ENCODE measurements around the gene FARS2.

Gene FARS2

GRCh38 chr6:5657684-5658430 is 396.5 kb downstream of the FARS2 start:
- TF ChIP-seq CTCF (IDR thresholded peaks at IDR 0.05; ENCODE audit: low read depth, low read length): no peak
- no peak for TF ChIP-seq POLR2A (IDR thresholded peaks at IDR 0.05; ENCODE audit: extremely low read depth, insufficient read length)
- peak; percentile 30; the same call in 1 of the 2 replicates for TF ChIP-seq MYC (IDR thresholded peaks at IDR 0.05; ENCODE audit: low read depth, low read length)
- TF ChIP-seq, protein P1, sequence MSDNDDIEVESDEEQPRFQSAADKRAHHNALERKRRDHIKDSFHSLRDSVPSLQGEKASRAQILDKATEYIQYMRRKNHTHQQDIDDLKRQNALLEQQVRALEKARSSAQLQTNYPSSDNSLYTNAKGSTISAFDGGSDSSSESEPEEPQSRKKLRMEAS (IDR thresholded peaks at IDR 0.05; ENCODE audit: low read depth, low read length): 0 out of 2 replicates have a peak, but pooled peaks have one; percentile 11
- DNase-seq (ENCODE audit: low read depth): peak; percentile 91
- H3K4me3 ChIP-seq (ENCODE audit: low read depth, low read length): peak overlapping the region; percentile 47

DNA sequence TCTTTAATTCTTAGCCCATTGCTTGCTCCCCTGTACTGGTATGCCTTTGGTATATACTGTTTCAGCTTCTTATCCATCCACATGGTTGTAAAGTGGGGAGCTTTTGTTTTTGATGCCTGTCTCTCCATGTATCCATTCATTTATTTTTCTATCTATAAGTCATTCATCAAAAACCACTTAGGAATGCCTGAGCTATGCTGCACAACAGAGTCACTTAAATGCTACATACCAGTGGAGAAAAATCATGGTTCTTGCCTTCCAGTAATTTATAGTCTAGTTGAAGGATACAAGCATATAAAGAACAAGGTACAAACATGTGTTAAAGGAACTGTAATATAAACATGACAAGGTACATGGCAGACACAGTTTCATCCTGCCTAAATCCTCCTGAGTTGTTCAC is 398.2 kb downstream of the FARS2 start:
- no peak overlapping the region for H3K4me3 ChIP-seq (ENCODE audit: low read depth, low read length)
- TF ChIP-seq MYC (IDR thresholded peaks at IDR 0.05; ENCODE audit: low read depth, low read length) (no peak), CTCF (IDR thresholded peaks at IDR 0.05; ENCODE audit: low read depth, low read length) (no peak)
- TF ChIP-seq, protein P1 (IDR thresholded peaks at IDR 0.05; ENCODE audit: low read depth, low read length): no peak
- DNase-seq (ENCODE audit: low read depth): no peak

- TF ChIP-seq CTCF (IDR thresholded peaks at IDR 0.05; ENCODE audit: low read depth, low read length): no peak
- no peak for TF ChIP-seq MYC (IDR thresholded peaks at IDR 0.05; ENCODE audit: low read depth, low read length)
- TF ChIP-seq, protein P1 (IDR thresholded peaks at IDR 0.05; ENCODE audit: low read depth, low read length): no peak
- TF ChIP-seq POLR2A (IDR thresholded peaks at IDR 0.05; ENCODE audit: extremely low read depth, insufficient read length): no peak
- H3K4me3 ChIP-seq (ENCODE audit: low read depth, low read length): no peak overlapping the region
- no peak for DNase-seq (ENCODE audit: low read depth)
Measured at GRCh38 chr6:5660772-5661171, 399.5 kb downstream of the FARS2 start.

- DNase-seq (ENCODE audit: low read depth): no peak
- TF ChIP-seq, protein P1 (IDR thresholded peaks at IDR 0.05; ENCODE audit: low read depth, low read length): no peak
- no peak for TF ChIP-seq POLR2A (IDR thresholded peaks at IDR 0.05; ENCODE audit: extremely low read depth, insufficient read length)
- no peak overlapping the region for H3K4me3 ChIP-seq (ENCODE audit: low read depth, low read length)
Measured at GRCh38 chr6:5662797-5663196, 401.5 kb downstream of the FARS2 start.

DNA sequence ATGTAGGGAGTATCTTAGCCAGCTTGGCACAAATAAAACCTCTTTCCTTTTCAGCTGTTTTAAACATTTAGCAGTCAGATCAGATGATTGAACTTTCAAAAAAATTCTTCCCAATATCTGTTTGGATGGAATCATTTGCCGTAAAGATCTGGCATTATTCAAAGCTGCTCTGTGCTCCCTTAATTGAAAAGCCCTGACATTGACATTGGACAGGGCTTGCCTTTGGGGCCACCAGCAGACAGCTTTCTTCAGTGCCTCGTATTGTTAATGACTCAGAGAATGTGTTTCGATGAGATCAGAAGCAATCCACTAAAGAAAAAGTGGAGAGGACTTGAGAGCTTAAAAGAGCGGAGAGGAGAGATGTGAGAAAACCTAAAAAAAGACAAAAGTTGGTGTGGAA is 401.9 kb downstream of the FARS2 start:
- DNase-seq (ENCODE audit: low read depth): no peak
- TF ChIP-seq POLR2A (IDR thresholded peaks at IDR 0.05; ENCODE audit: extremely low read depth, insufficient read length) (no peak), CTCF (IDR thresholded peaks at IDR 0.05; ENCODE audit: low read depth, low read length) (no peak), MYC (IDR thresholded peaks at IDR 0.05; ENCODE audit: low read depth, low read length) (no peak)
- TF ChIP-seq, protein P1 (IDR thresholded peaks at IDR 0.05; ENCODE audit: low read depth, low read length): no peak
- H3K4me3 ChIP-seq (ENCODE audit: low read depth, low read length): no peak overlapping the region

GRCh38 chr6:5663739-5664138 is 402.4 kb downstream of the FARS2 start:
- H3K4me3 ChIP-seq (ENCODE audit: low read depth, low read length): no peak overlapping the region
- DNase-seq (ENCODE audit: low read depth): no peak
- TF ChIP-seq CTCF (IDR thresholded peaks at IDR 0.05; ENCODE audit: low read depth, low read length) (no peak), POLR2A (IDR thresholded peaks at IDR 0.05; ENCODE audit: extremely low read depth, insufficient read length) (no peak), MYC (IDR thresholded peaks at IDR 0.05; ENCODE audit: low read depth, low read length) (no peak)
- TF ChIP-seq, protein P1 (IDR thresholded peaks at IDR 0.05; ENCODE audit: low read depth, low read length): no peak

All from NB4 (cell line).